Activated naive CD4-positive, alpha-beta T cell treated with anti-CD3 and anti-CD28 coated beads, Interleukin-2, amount 50 U/mL, for 72 hours (primary cell): ENCODE data around the gene SURF2. TPM values are rescaled to one million over a fixed set of nuclear protein-coding genes. Genes with fewer than 3 reads are reported as not detected.
"Not testable (repeated sequence)": the region's sequence is repeated elsewhere in the genome, so short reads cannot be mapped to it uniquely, and the experiment has no call there.

Experiments
- ATAC-seq, 2 donors: fragments of 150-1000 bp; cut with Tn5 transposase; 2 replicates each; pipeline ENCODE4 v1.10.0; 2021; ENCODE audit warnings: mild to moderate bottlenecking in 2 of 2, moderate library complexity in 2 of 2
- DNase-seq, 2 donors: peaks; one replicate each; pipeline ENCODE4 v3.0.0; 2021 to 2022; ENCODE audit warnings: low spot score in 2 of 2
- H3K27ac Mint-ChIP-seq, 2 donors: one replicate each; pipeline ENCODE4 v1.8.0; 2022; ENCODE audit warnings: mild to moderate bottlenecking in 2 of 2, mixed read lengths in 2 of 2
- H3K36me3 Mint-ChIP-seq, 2 donors: one replicate each; pipeline ENCODE4 v1.8.0; 2022; ENCODE audit warnings: mixed read lengths in 2 of 2
- H3K9me3 Mint-ChIP-seq, 2 donors: one replicate each; pipeline ENCODE4 v1.8.0; 2022; ENCODE audit warnings: mixed read lengths in 2 of 2
- total RNA-seq, 2 donors: library from RNA; stranded (reverse); gene quantifications; one replicate each; pipeline ENCODE4 v1.2.3, GENCODE V29; 2022

The SURF2 gene
- total RNA-seq, 2 donors from 2014 or later = 10.0 to 12.9 TPM

GRCh38 chr9:133362359-133363044 lies 6.2 kb downstream of the SURF2 start:
- peak overlapping the region; percentile 73 to 79 for H3K27ac Mint-ChIP-seq
- no peak for ATAC-seq
- H3K36me3 Mint-ChIP-seq = peaks cover 20 to 27% of the 10 kb centered on the region in 2 donors
- no peaks in the 10 kb centered on the region for H3K9me3 Mint-ChIP-seq
- no peak for DNase-seq

- no peak for DNase-seq
- Mint-ChIP-seq H3K36me3 (peaks cover 48 to 55% of the 10 kb centered on the region in 2 donors), H3K9me3 (no peaks in the 10 kb centered on the region), H3K27ac (peak overlapping the region in 1 of 2 donors; percentile 36)
- ATAC-seq = no peak
Observed at GRCh38 chr9:133366435-133366834, 10.1 kb downstream of the SURF2 start.

- H3K9me3 Mint-ChIP-seq = no peaks in the 10 kb centered on the region
- no peak overlapping the region for H3K27ac Mint-ChIP-seq
- no peak for ATAC-seq
- H3K36me3 Mint-ChIP-seq = peaks cover 51 to 52% of the 10 kb centered on the region in 2 donors
- DNase-seq = no peak
Observed at GRCh38 chr9:133367221-133367620, 10.9 kb downstream of the SURF2 start.

- Mint-ChIP-seq H3K9me3 (no peaks in the 10 kb centered on the region), H3K36me3 (peaks cover 56 to 58% of the 10 kb centered on the region in 2 donors), H3K27ac (no peak overlapping the region)
- DNase-seq = no peak
- ATAC-seq = no peak
Observed at GRCh38 chr9:133367778-133368177, 11.4 kb downstream of the SURF2 start.

- ATAC-seq (no peak), DNase-seq (no peak)
- H3K36me3 Mint-ChIP-seq = peaks cover 56 to 60% of the 10 kb centered on the region in 2 donors
- H3K27ac Mint-ChIP-seq = peak overlapping the region; percentile 94 to 98
- H3K9me3 Mint-ChIP-seq = no peaks in the 10 kb centered on the region
Observed at GRCh38 chr9:133368249-133368881, 12.0 kb downstream of the SURF2 start.

- no peak for DNase-seq
- H3K27ac Mint-ChIP-seq = peak overlapping the region; percentile 65 to 98
- H3K36me3 Mint-ChIP-seq = peaks cover 46 to 58% of the 10 kb centered on the region in 2 donors
Observed at GRCh38 chr9:133369422-133369821, 13.1 kb downstream of the SURF2 start.

GRCh38 chr9:133369933-133370332 lies 13.6 kb downstream of the SURF2 start:
- DNase-seq (no peak), ATAC-seq (no peak)
- Mint-ChIP-seq H3K36me3 (peaks cover 51 to 61% of the 10 kb centered on the region in 2 donors), H3K27ac (peak overlapping the region; percentile 65 to 98), H3K9me3 (no peaks in the 10 kb centered on the region)

More at GRCh38 chr9:133369422-133369821, 13.1 kb downstream of the SURF2 start:
- no peak for ATAC-seq
- no peaks in the 10 kb centered on the region for H3K9me3 Mint-ChIP-seq

- H3K27ac Mint-ChIP-seq = peak overlapping the region; percentile 65 to 98
- no peaks in the 10 kb centered on the region for H3K9me3 Mint-ChIP-seq
- ATAC-seq = peak; percentile 25 to 48
- peaks cover 51 to 64% of the 10 kb centered on the region in 2 donors for H3K36me3 Mint-ChIP-seq
- DNase-seq = peak in 1 of 2 donors; percentile 65
Observed at GRCh38 chr9:133370685-133371084, 14.3 kb downstream of the SURF2 start.

GRCh38 chr9:133371261-133371711 lies 14.9 kb downstream of the SURF2 start:
- peaks cover 51 to 58% of the 10 kb centered on the region in 2 donors for H3K36me3 Mint-ChIP-seq
- H3K9me3 Mint-ChIP-seq = no peaks in the 10 kb centered on the region
- peak overlapping the region; percentile 65 to 98 for H3K27ac Mint-ChIP-seq
- DNase-seq (peak; percentile 70 to 86), ATAC-seq (peak; percentile 72 to 73)

- no peak for ATAC-seq
- H3K9me3 Mint-ChIP-seq = no peaks in the 10 kb centered on the region
- H3K36me3 Mint-ChIP-seq = peaks cover 51 to 58% of the 10 kb centered on the region in 2 donors
- peak overlapping the region; percentile 65 to 98 for H3K27ac Mint-ChIP-seq
- DNase-seq = no peak
Observed at GRCh38 chr9:133372144-133372543, 15.8 kb downstream of the SURF2 start.

- peaks cover 34 to 43% of the 10 kb centered on the region in 2 donors for H3K36me3 Mint-ChIP-seq
- H3K27ac Mint-ChIP-seq = peak overlapping the region; percentile 93 to 98
- no peak for DNase-seq
- ATAC-seq = peak; percentile 21 to 39
- no peaks in the 10 kb centered on the region for H3K9me3 Mint-ChIP-seq
Observed at GRCh38 chr9:133374612-133375115, 18.3 kb downstream of the SURF2 start.

GRCh38 chr9:133375116-133375723 lies 18.9 kb downstream of the SURF2 start:
- DNase-seq (no peak), ATAC-seq (no peak)
- Mint-ChIP-seq H3K9me3 (no peaks in the 10 kb centered on the region), H3K36me3 (peaks cover 28 to 38% of the 10 kb centered on the region in 2 donors), H3K27ac (peak overlapping the region; percentile 93 to 98)

- DNase-seq (peak; percentile 93 to 99), ATAC-seq (peak; percentile 68 to 81)
- peak within 1 kb of the TSS; percentile 93 to 98 for H3K27ac Mint-ChIP-seq
- H3K36me3 Mint-ChIP-seq = peaks cover 23 to 30% of the 10 kb centered on the region in 2 donors
- no peaks in the 10 kb centered on the region for H3K9me3 Mint-ChIP-seq
Observed at GRCh38 chr9:133375724-133376654, 19.6 kb downstream of the SURF2 start, which contains the start of the genes STKLD1 and SURF4. Gene STKLD1, plus strand, starts transcription at chr9:133376366. Its CDS starts 108 bp downstream, at chr9:133376474. Gene SURF4, minus strand, starts transcription at chr9:133376060. Its CDS starts 91 bp downstream, at chr9:133375969.

GRCh38 chr9:133377280-133377679 lies 20.9 kb downstream of the SURF2 start:
- peaks cover 20 to 22% of the 10 kb centered on the region in 2 donors for H3K36me3 Mint-ChIP-seq
- ATAC-seq, H3K27ac Mint-ChIP-seq, DNase-seq, H3K9me3 Mint-ChIP-seq: not testable (repeated sequence)

GRCh38 chr9:133377721-133378216 lies 21.4 kb downstream of the SURF2 start:
- H3K27ac Mint-ChIP-seq = no peak overlapping the region

More at GRCh38 chr9:133377721-133378216, 21.4 kb downstream of the SURF2 start:
- ATAC-seq = no peak
- no peak for DNase-seq
- H3K36me3 Mint-ChIP-seq = peaks cover 15 to 18% of the 10 kb centered on the region in 2 donors
- H3K9me3 Mint-ChIP-seq = no peaks in the 10 kb centered on the region
